HG02610 (cell line): ENCODE data around the gene PFKFB4.
A peak's percentile ranks its signal among the peaks of the same experiment; 100 is the strongest.

Experiments used
- ATAC-seq: cut with Tn5 transposase; IDR thresholded peaks from one replicate; pipeline ENCODE4 v1.9.1; 2021; ENCODE audit warnings: mild to moderate bottlenecking, moderate library complexity; ENCODE audit not compliant: unreplicated experiment

Gene PFKFB4

GRCh38 chr3:48556796-48557626, at the start of gene PFKFB4:
Gene PFKFB4, minus strand, starts transcription at chr3:48556803. Its CDS starts 26 bp downstream, at chr3:48556777.
- ATAC-seq, result peak; percentile 89

- ATAC-seq, result no peak
Measured at GRCh38 chr3:48601622-48601994, 45.0 kb upstream of the PFKFB4 start.

- no peak for ATAC-seq
Measured at GRCh38 chr3:48600711-48601621, 44.4 kb upstream of the PFKFB4 start.

GRCh38 chr3:48599509-48600285, 43.1 kb upstream of the PFKFB4 start:
- ATAC-seq, result no peak

GRCh38 chr3:48599077-48599501, 42.5 kb upstream of the PFKFB4 start:
- ATAC-seq, result no peak

- ATAC-seq, result no peak
Measured at GRCh38 chr3:48598323-48599076, 41.9 kb upstream of the PFKFB4 start.

GRCh38 chr3:48597408-48597800, 40.8 kb upstream of the PFKFB4 start:
- no peak for ATAC-seq

- no peak for ATAC-seq
Measured at GRCh38 chr3:48596676-48597407, 40.2 kb upstream of the PFKFB4 start.

- no peak for ATAC-seq
Measured at GRCh38 chr3:48596157-48596556, 39.6 kb upstream of the PFKFB4 start.

GRCh38 chr3:48595526-48596121, 39.0 kb upstream of the PFKFB4 start:
- ATAC-seq, result no peak

- no peak for ATAC-seq
Measured at GRCh38 chr3:48595075-48595525, 38.5 kb upstream of the PFKFB4 start, which contains the start of gene COL7A1. Gene COL7A1, minus strand, starts transcription at chr3:48595329. Its CDS starts 170 bp downstream, at chr3:48595159.

GRCh38 chr3:48594417-48595049, 37.9 kb upstream of the PFKFB4 start:
- no peak for ATAC-seq

- no peak for ATAC-seq
Measured at GRCh38 chr3:48593337-48593736, 36.7 kb upstream of the PFKFB4 start.

- no peak for ATAC-seq
Measured at GRCh38 chr3:48592519-48593087, 36.0 kb upstream of the PFKFB4 start.

- ATAC-seq, result no peak
Measured at GRCh38 chr3:48591886-48592518, 35.4 kb upstream of the PFKFB4 start.

GRCh38 chr3:48591436-48591835, 34.8 kb upstream of the PFKFB4 start:
- no peak for ATAC-seq

- ATAC-seq, result no peak
Measured at GRCh38 chr3:48588230-48588629, 31.6 kb upstream of the PFKFB4 start.

GRCh38 chr3:48587686-48588085, 31.1 kb upstream of the PFKFB4 start:
- no peak for ATAC-seq
